Nephron progenitor cell (in vitro differentiated cells): ENCODE data around the gene PPIF.
A peak's percentile ranks its signal among the peaks of the same experiment; 100 is the strongest.
"Not testable (repeated sequence)": the region's sequence is repeated elsewhere in the genome, so short reads cannot be mapped to it uniquely, and the experiment has no call there.

Source experiments
- DNase-seq: peaks from one replicate; pipeline ENCODE4 v3.0.0; 2021
- H3K27ac Mint-ChIP-seq: 2 replicates; pipeline ENCODE4 v1.8.0; 2021; ENCODE audit warnings: mild to moderate bottlenecking, moderate library complexity, mixed read lengths
- H3K27me3 Mint-ChIP-seq: 2 replicates; pipeline ENCODE4 v1.8.0; 2021; ENCODE audit warnings: mild to moderate bottlenecking, low read depth, mixed read lengths; ENCODE audit not compliant: poor library complexity
- H3K36me3 Mint-ChIP-seq: 2 replicates; pipeline ENCODE4 v1.8.0; 2021; ENCODE audit warnings: low read depth, mixed read lengths
- H3K4me1 Mint-ChIP-seq: 2 replicates; pipeline ENCODE4 v1.8.0; 2021; ENCODE audit warnings: mixed read lengths
- H3K4me3 Mint-ChIP-seq: 2 replicates; pipeline ENCODE4 v1.8.0; 2021; ENCODE audit warnings: mild to moderate bottlenecking, moderate library complexity, mixed read lengths
- H3K9me3 Mint-ChIP-seq: 2 replicates; pipeline ENCODE4 v1.8.0; 2021; ENCODE audit warnings: mild to moderate bottlenecking, moderate library complexity, mixed read lengths
- CTCF ChIP-seq: fragments of 200-600 bp; sonication (generic); IDR thresholded peaks from 2 replicates; pipeline ENCODE4 v1.5.0; 2021; ENCODE audit warnings: antibody characterized with exemption

The PPIF gene

GRCh38 chr10:79335470-79336235, 11.6 kb upstream of the PPIF start:
- H3K4me3 Mint-ChIP-seq = no peak overlapping the region
- peaks cover 25% of the 10 kb centered on the region for H3K4me1 Mint-ChIP-seq
- peaks cover 23% of the 10 kb centered on the region for H3K9me3 Mint-ChIP-seq
- no peaks in the 10 kb centered on the region for H3K36me3 Mint-ChIP-seq
- TF ChIP-seq CTCF = no peak
- H3K27ac Mint-ChIP-seq = peak overlapping the region; percentile 77
- peaks cover 7% of the 10 kb centered on the region for H3K27me3 Mint-ChIP-seq
- no peak for DNase-seq

- Mint-ChIP-seq H3K4me1 (peaks cover 25% of the 10 kb centered on the region), H3K4me3 (no peak overlapping the region), H3K9me3 (peaks cover 23% of the 10 kb centered on the region), H3K27ac (peak overlapping the region; percentile 49), H3K36me3 (no peaks in the 10 kb centered on the region), H3K27me3 (peaks cover 4% of the 10 kb centered on the region)
- TF ChIP-seq CTCF = no peak
- no peak for DNase-seq
These were observed 11.0 kb upstream of the PPIF start for GRCh38 chr10:79336276-79336675.

DNA sequence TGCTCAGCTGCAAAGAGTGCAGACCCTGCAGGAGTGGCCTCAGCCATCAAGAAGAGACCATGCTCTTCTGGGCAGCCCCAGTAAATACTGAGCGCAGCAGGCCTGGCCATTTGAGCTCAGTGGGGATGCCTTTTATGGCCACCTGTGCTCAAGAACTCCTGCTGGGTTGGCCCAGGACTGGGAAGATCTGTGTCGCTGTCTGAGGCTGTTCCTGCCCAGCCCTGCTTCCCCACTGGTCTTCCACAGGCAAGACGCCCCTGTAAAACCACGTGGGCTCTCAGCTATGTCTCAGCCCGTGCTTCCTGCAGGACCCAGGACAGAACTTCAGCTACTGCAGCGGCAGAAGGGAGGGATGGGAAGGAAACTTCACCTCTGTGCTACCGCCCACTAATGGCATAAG, 10.5 kb upstream of the PPIF start:
- Mint-ChIP-seq H3K27me3 (peaks cover 4% of the 10 kb centered on the region), H3K9me3 (peaks cover 23% of the 10 kb centered on the region), H3K36me3 (no peaks in the 10 kb centered on the region), H3K27ac (no peak overlapping the region), H3K4me3 (no peak overlapping the region), H3K4me1 (peaks cover 25% of the 10 kb centered on the region)
- DNase-seq = no peak
- TF ChIP-seq CTCF = no peak

- not testable (repeated sequence) for H3K27ac Mint-ChIP-seq, DNase-seq, H3K36me3 Mint-ChIP-seq, H3K4me3 Mint-ChIP-seq, H3K27me3 Mint-ChIP-seq
- H3K4me1 Mint-ChIP-seq = peaks cover 25% of the 10 kb centered on the region
- peaks cover 18% of the 10 kb centered on the region for H3K9me3 Mint-ChIP-seq
These were observed 9.3 kb upstream of the PPIF start for GRCh38 chr10:79337783-79338469.

GRCh38 chr10:79339266-79339665, 8.0 kb upstream of the PPIF start:
- H3K27me3 Mint-ChIP-seq = peaks cover 10% of the 10 kb centered on the region
- no peak overlapping the region for H3K4me3 Mint-ChIP-seq
- peaks cover 13% of the 10 kb centered on the region for H3K9me3 Mint-ChIP-seq
- no peak for DNase-seq
- no peak overlapping the region for H3K27ac Mint-ChIP-seq
- H3K4me1 Mint-ChIP-seq = peaks cover 25% of the 10 kb centered on the region
- TF ChIP-seq CTCF = no peak
- no peaks in the 10 kb centered on the region for H3K36me3 Mint-ChIP-seq

DNA sequence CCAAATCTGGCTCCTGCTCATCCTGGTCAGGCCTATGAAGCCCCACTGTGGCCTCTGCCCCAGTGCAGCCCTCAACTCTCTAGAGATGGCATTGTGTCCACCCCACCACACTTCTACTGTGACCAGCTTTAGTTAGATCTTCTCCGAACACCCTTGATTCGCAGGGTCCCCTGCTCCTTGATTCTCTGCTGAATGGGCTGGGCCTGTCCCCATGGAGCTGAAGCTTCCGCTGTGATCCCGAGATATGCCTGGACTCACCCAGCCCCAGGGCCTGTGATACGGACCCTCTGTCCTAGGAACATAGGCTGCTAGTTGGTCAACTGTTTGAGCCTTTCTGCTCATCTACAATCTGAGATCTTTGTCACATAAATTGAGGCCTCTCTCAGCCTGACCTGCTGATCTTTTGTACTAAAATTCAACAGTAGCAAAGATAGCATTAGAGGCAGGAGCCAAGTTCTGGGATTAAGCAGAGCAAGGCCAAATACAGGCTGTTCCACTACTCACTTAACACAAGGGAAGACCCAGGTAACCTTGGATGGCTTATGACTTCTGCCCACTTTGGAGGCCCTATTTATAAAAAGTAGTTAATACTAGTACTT, 6.5 kb upstream of the PPIF start:
- no peaks in the 10 kb centered on the region for H3K36me3 Mint-ChIP-seq
- H3K4me1 Mint-ChIP-seq = peaks cover 16% of the 10 kb centered on the region
- peaks cover 6% of the 10 kb centered on the region for H3K27me3 Mint-ChIP-seq
- H3K9me3 Mint-ChIP-seq = peaks cover 13% of the 10 kb centered on the region
- H3K4me3 Mint-ChIP-seq = no peak overlapping the region
- DNase-seq = no peak
- no peak overlapping the region for H3K27ac Mint-ChIP-seq
- no peak for TF ChIP-seq CTCF
